GM12875 (cell line): ENCODE results near the gene RBM47.

ENCODE experiments used
- H3K4me3 ChIP-seq: one replicate; pipeline ENCODE4 v1.5.1; 2011; ENCODE audit warnings: low read depth, low read length, control low read depth
- CTCF ChIP-seq: IDR thresholded peaks from 2 replicates; pipeline ENCODE4 v1.5.1; 2011; ENCODE audit warnings: low read depth, mild to moderate bottlenecking, control low read depth, inconsistent platforms, low read length, moderate library complexity, borderline replicate concordance; ENCODE audit not compliant: insufficient read depth

The RBM47 gene

GRCh38 chr4:40613456-40613855 is 16.2 kb downstream of the RBM47 start:
- H3K4me3 ChIP-seq: no peak overlapping the region
- TF ChIP-seq CTCF: no peak

GRCh38 chr4:40612831-40613230 is 16.8 kb downstream of the RBM47 start:
- H3K4me3 ChIP-seq: no peak overlapping the region
- TF ChIP-seq CTCF: no peak

GRCh38 chr4:40612283-40612682 is 17.4 kb downstream of the RBM47 start:
- H3K4me3 ChIP-seq: no peak overlapping the region
- TF ChIP-seq CTCF: no peak

DNA sequence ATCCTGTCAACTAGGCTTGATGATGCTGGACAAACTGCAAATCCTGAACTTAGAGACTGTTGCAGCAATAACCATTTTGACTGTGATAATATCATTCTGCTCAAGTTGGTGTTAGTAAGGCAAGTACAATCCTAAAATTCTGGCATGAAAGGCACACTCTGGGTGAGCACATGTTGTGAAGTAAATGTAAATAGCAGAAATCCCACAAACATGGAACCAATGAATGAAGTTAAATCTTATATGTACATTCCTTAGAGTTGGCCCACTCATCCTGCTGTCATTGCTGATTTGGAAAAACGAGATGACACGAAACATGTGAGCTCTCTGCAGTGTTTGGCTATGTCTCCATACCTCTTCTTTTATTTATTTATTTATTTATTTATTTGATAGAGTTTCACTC is 21.0 kb downstream of the RBM47 start:
- TF ChIP-seq CTCF: no peak
- H3K4me3 ChIP-seq: no peak overlapping the region

DNA sequence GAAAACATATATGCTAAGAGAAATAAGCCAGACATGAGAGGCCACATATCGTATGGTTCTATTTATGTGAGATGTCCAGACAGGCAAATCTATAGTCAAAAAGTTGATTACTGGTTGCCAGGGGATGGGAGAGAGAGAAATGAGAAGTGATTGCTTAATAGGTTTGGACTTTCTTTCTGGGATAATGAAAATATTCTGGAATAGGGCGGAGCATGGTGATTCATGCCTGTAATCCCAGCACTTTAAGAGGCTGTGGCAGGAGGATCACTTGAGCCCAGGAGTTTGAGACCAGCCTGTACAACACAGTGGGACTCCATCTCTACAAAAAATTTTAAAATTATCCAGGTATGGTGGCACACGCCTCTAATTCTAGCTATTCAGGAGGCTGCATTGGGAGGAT is 22.4 kb downstream of the RBM47 start:
- no peak overlapping the region for H3K4me3 ChIP-seq
- TF ChIP-seq CTCF: no peak

GRCh38 chr4:40606239-40606767 is 23.4 kb downstream of the RBM47 start:
- no peak for TF ChIP-seq CTCF
- H3K4me3 ChIP-seq: no peak overlapping the region

DNA sequence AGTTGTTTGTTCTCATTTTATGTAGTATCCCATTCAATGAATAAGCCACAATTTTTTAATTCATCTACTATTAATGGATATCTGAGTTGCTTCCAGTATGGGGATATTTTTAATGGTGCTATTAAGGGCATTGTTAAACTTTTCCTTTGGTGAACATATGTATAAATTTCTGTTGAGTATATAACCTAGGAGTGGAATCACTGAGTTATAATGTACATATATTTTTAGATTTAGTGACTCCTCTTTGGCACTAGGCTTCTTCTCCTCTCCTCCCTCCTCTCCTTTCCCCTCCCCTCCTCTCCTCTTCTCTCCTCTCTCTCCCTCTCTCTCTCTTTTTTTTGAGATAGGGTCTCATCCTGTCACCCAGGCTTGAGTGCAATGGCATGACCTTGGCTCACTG is 26.4 kb downstream of the RBM47 start:
- no peak for TF ChIP-seq CTCF
- no peak overlapping the region for H3K4me3 ChIP-seq
